GM23338 (cell line): ENCODE results near the gene GTPBP4. TPM values are rescaled to one million over a fixed set of nuclear protein-coding genes. Genes with fewer than 3 reads are reported as not detected.

Experiments used
- ATAC-seq: fragments of 200-7000 bp; cut with Tn5 transposase; 3 replicates; pipeline ENCODE4 v1.9.1; 2020
- DNase-seq: peaks from one replicate; pipeline ENCODE4 v3.0.0-alpha.2; 2015; ENCODE audit warnings: low spot score
- H2AFZ ChIP-seq: fragments of 200-600 bp; sonication (generic); 2 replicates; pipeline ENCODE4 v1.8.0; 2016; ENCODE audit warnings: antibody characterized with exemption, mild to moderate bottlenecking, moderate library complexity
- H3F3A ChIP-seq: fragments of 200-600 bp; sonication (generic); replicated peaks from 2 replicates; pipeline ENCODE4 v1.8.0; 2017; ENCODE audit warnings: antibody characterized with exemption, mixed run types, low read depth
- H3K27ac ChIP-seq: fragments of 200-600 bp; sonication (generic); 2 replicates; pipeline ENCODE4 v1.6.1; 2016; ENCODE audit warnings: low read depth
- H3K27me3 ChIP-seq: fragments of 200-600 bp; sonication (generic); 2 replicates; pipeline ENCODE4 v1.8.0; 2016; ENCODE audit warnings: mild to moderate bottlenecking, mixed run types, moderate library complexity; ENCODE audit not compliant: insufficient read depth
- H3K36me3 ChIP-seq: fragments of 200-600 bp; sonication (generic); 2 replicates; pipeline ENCODE4 v1.8.0; 2016; ENCODE audit warnings: mild to moderate bottlenecking; ENCODE audit not compliant: insufficient read depth
- H3K4me1 ChIP-seq: fragments of 200-600 bp; sonication (generic); 2 replicates; pipeline ENCODE4 v1.8.0; 2016; ENCODE audit warnings: mild to moderate bottlenecking, moderate library complexity; ENCODE audit not compliant: insufficient read depth
- H3K4me2 ChIP-seq: fragments of 200-600 bp; sonication (generic); 2 replicates; pipeline ENCODE4 v1.7.1; 2017; ENCODE audit warnings: mixed run types
- H3K4me3 ChIP-seq: fragments of 200-600 bp; sonication (generic); 2 replicates; pipeline ENCODE4 v1.6.1; 2016; ENCODE audit warnings: mixed run types
- H3K79me2 ChIP-seq: fragments of 200-600 bp; sonication (generic); replicated peaks from 2 replicates; pipeline ENCODE4 v1.8.0; 2017; ENCODE audit warnings: mild to moderate bottlenecking; ENCODE audit not compliant: insufficient read depth
- H3K9me2 ChIP-seq: fragments of 200-600 bp; sonication (generic); 2 replicates; pipeline ENCODE4 v1.8.0; 2017; ENCODE audit not compliant: insufficient read depth
- H4K20me1 ChIP-seq: fragments of 200-600 bp; sonication (generic); replicated peaks from 2 replicates; pipeline ENCODE4 v1.8.0; 2017; ENCODE audit warnings: mild to moderate bottlenecking; ENCODE audit not compliant: insufficient read depth
- H3K27ac Mint-ChIP-seq: 2 replicates; pipeline ENCODE4 v1.8.0; 2020; ENCODE audit warnings: inconsistent platforms, mild to moderate bottlenecking, moderate library complexity, mixed read lengths
- H3K27me3 Mint-ChIP-seq: 3 replicates; pipeline ENCODE4 v1.8.0; 2022; ENCODE audit warnings: low read depth, mild to moderate bottlenecking, moderate library complexity, mixed read lengths, inconsistent platforms; ENCODE audit not compliant: insufficient read depth, poor library complexity
- H3K36me3 Mint-ChIP-seq: 3 replicates; pipeline ENCODE4 v1.8.0; 2021; ENCODE audit warnings: low read depth, mild to moderate bottlenecking, inconsistent platforms, moderate library complexity, mixed read lengths
- H3K4me1 Mint-ChIP-seq: 3 replicates; pipeline ENCODE4 v1.8.0; 2020; ENCODE audit warnings: mild to moderate bottlenecking, inconsistent platforms, mixed read lengths
- H3K4me3 Mint-ChIP-seq: 3 replicates; pipeline ENCODE4 v1.8.0; 2021; ENCODE audit warnings: moderate library complexity, mild to moderate bottlenecking, inconsistent platforms, mixed read lengths
- H3K9me3 Mint-ChIP-seq: 3 replicates; pipeline ENCODE4 v1.8.0; 2020; ENCODE audit warnings: moderate library complexity, mild to moderate bottlenecking, inconsistent platforms, mixed read lengths
- CREB1 ChIP-seq: fragments of 250-450 bp; sonication (Bioruptor Pico); IDR thresholded peaks from 2 replicates; pipeline ENCODE4 v1.5.0; 2020; ENCODE audit warnings: low read depth, mild to moderate bottlenecking, moderate library complexity
- EZH2 ChIP-seq: fragments of 200-600 bp; sonication (generic); IDR thresholded peaks from one replicate; pipeline ENCODE4 v1.8.0; 2017; ENCODE audit warnings: antibody characterized with exemption, mild to moderate bottlenecking, low read depth; ENCODE audit not compliant: unreplicated experiment
- EZH2phosphoT487 ChIP-seq: fragments of 200-600 bp; sonication (generic); IDR thresholded peaks from one replicate; pipeline ENCODE4 v1.8.1; 2018; ENCODE audit warnings: antibody characterized with exemption; ENCODE audit not compliant: unreplicated experiment
- JUNB ChIP-seq: IDR thresholded peaks from one replicate; pipeline ENCODE4 v1.6.1; 2016; ENCODE audit warnings: antibody characterized with exemption; ENCODE audit not compliant: unreplicated experiment
- NANOG ChIP-seq: IDR thresholded peaks from 2 replicates; pipeline ENCODE4 v1.6.1; 2016; ENCODE audit warnings: antibody characterized with exemption, borderline replicate concordance
- POLR2AphosphoS5 ChIP-seq: IDR thresholded peaks from 2 replicates; pipeline ENCODE4 v1.6.1; 2016; ENCODE audit warnings: antibody characterized with exemption, low read depth
- REST ChIP-seq: IDR thresholded peaks from one replicate; pipeline ENCODE4 v1.6.1; 2018; ENCODE audit warnings: antibody characterized with exemption; ENCODE audit not compliant: unreplicated experiment
- STAT1 ChIP-seq: IDR thresholded peaks from one replicate; pipeline ENCODE4 v1.6.1; 2016; ENCODE audit warnings: antibody characterized with exemption; ENCODE audit not compliant: unreplicated experiment
- ZNF114 ChIP-seq: fragments of 250-450 bp; sonication (Bioruptor Pico); IDR thresholded peaks from 2 replicates; pipeline ENCODE4 v1.5.0; 2020; ENCODE audit warnings: mild to moderate bottlenecking, moderate library complexity
- ZNF331 ChIP-seq: fragments of 250-450 bp; sonication (Bioruptor Pico); IDR thresholded peaks from 2 replicates; pipeline ENCODE4 v1.5.0; 2020; ENCODE audit warnings: low read depth, mild to moderate bottlenecking, moderate library complexity
- polyA plus RNA-seq: library from polyadenylated mRNA; unstranded; fragments of >200 nt; fragmentation: Nextera tagmentation; extraction: Ambion mirVana; gene quantifications from 2 replicates; pipeline ENCODE4 v1.2.1, GENCODE V29; 2016
- total RNA-seq: library from RNA; depleted of rRNA; stranded (reverse); fragments of >200 nt; shearing (Covaris generic); gene quantifications from 2 replicates; pipeline ENCODE4 v1.2.3, GENCODE V29; 2014
- TF ChIP-seq, protein P1 (sequence below): fragments of 250-450 bp; sonication (Bioruptor Pico); IDR thresholded peaks from 2 replicates; pipeline ENCODE4 v1.5.0; 2020; ENCODE audit warnings: mild to moderate bottlenecking, moderate library complexity
- TF ChIP-seq, protein P2 (sequence below), 2 experiments: fragments of 200-600 bp in 1 of 2; sonication (generic) in 1 of 2; conservative IDR thresholded peaks; 2 replicates each; pipeline versions ENCODE4 v1.5.1 to v1.6.1; 2016 to 2017; ENCODE audit warnings: antibody characterized with exemption in 2 of 2, low read depth in 2 of 2, mild to moderate bottlenecking in 2 of 2, moderate library complexity in 1 of 2
- TF ChIP-seq, protein P3 (sequence below): IDR thresholded peaks from 2 replicates; pipeline ENCODE4 v1.6.1; 2016; ENCODE audit warnings: antibody characterized with exemption

Gene GTPBP4
- total and polyA plus RNA-seq, 2 experiments from 2014 or later, result 56.5 to 62.6 TPM

- DNase-seq (no peak), ATAC-seq (no peak)
- peaks cover 5% of the 10 kb centered on the region for H3K27me3 Mint-ChIP-seq
- Histone ChIP-seq H3K79me2 (no peaks in the 10 kb centered on the region), H3K27me3 (no peaks in the 10 kb centered on the region), H4K20me1 (no peaks in the 10 kb centered on the region), H3K27ac (no peak overlapping the region), H3K9me2 (no peaks in the 10 kb centered on the region), H2AFZ (no peak overlapping the region), H3K4me1 (no peaks in the 10 kb centered on the region), H3K4me3 (no peak overlapping the region), H3K4me2 (no peak overlapping the region), H3F3A (no peaks in the 10 kb centered on the region), H3K36me3 (no peaks in the 10 kb centered on the region)
- TF ChIP-seq STAT1 (no peak), POLR2AphosphoS5 (no peak), ZNF331 (CRISPR knock-in tag) (no peak), JUNB (no peak), NANOG (no peak), EZH2 (no peak), EZH2phosphoT487 (no peak), REST (no peak), CREB1 (CRISPR knock-in tag) (no peak), ZNF114 (CRISPR knock-in tag) (no peak)
- TF ChIP-seq, protein P1, sequence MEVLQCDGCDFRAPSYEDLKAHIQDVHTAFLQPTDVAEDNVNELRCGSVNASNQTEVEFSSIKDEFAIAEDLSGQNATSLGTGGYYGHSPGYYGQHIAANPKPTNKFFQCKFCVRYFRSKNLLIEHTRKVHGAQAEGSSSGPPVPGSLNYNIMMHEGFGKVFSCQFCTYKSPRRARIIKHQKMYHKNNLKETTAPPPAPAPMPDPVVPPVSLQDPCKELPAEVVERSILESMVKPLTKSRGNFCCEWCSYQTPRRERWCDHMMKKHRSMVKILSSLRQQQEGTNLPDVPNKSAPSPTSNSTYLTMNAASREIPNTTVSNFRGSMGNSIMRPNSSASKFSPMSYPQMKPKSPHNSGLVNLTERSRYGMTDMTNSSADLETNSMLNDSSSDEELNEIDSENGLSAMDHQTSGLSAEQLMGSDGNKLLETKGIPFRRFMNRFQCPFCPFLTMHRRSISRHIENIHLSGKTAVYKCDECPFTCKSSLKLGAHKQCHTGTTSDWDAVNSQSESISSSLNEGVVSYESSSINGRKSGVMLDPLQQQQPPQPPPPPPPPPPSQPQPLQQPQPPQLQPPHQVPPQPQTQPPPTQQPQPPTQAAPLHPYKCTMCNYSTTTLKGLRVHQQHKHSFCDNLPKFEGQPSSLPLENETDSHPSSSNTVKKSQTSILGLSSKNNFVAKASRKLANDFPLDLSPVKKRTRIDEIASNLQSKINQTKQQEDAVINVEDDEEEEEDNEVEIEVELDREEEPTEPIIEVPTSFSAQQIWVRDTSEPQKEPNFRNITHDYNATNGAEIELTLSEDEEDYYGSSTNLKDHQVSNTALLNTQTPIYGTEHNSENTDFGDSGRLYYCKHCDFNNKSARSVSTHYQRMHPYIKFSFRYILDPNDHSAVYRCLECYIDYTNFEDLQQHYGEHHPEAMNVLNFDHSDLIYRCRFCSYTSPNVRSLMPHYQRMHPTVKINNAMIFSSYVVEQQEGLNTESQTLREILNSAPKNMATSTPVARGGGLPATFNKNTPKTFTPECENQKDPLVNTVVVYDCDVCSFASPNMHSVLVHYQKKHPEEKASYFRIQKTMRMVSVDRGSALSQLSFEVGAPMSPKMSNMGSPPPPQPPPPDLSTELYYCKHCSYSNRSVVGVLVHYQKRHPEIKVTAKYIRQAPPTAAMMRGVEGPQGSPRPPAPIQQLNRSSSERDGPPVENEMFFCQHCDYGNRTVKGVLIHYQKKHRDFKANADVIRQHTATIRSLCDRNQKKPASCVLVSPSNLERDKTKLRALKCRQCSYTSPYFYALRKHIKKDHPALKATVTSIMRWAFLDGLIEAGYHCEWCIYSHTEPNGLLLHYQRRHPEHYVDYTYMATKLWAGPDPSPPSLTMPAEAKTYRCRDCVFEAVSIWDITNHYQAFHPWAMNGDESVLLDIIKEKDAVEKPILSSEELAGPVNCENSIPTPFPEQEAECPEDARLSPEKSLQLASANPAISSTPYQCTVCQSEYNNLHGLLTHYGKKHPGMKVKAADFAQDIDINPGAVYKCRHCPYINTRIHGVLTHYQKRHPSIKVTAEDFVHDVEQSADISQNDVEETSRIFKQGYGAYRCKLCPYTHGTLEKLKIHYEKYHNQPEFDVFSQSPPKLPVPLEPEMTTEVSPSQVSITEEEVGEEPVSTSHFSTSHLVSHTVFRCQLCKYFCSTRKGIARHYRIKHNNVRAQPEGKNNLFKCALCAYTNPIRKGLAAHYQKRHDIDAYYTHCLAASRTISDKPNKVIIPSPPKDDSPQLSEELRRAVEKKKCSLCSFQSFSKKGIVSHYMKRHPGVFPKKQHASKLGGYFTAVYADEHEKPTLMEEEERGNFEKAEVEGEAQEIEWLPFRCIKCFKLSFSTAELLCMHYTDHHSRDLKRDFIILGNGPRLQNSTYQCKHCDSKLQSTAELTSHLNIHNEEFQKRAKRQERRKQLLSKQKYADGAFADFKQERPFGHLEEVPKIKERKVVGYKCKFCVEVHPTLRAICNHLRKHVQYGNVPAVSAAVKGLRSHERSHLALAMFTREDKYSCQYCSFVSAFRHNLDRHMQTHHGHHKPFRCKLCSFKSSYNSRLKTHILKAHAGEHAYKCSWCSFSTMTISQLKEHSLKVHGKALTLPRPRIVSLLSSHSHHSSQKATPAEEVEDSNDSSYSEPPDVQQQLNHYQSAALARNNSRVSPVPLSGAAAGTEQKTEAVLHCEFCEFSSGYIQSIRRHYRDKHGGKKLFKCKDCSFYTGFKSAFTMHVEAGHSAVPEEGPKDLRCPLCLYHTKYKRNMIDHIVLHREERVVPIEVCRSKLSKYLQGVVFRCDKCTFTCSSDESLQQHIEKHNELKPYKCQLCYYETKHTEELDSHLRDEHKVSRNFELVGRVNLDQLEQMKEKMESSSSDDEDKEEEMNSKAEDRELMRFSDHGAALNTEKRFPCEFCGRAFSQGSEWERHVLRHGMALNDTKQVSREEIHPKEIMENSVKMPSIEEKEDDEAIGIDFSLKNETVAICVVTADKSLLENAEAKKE (CRISPR knock-in tag), result no peak
- TF ChIP-seq, protein P2, sequence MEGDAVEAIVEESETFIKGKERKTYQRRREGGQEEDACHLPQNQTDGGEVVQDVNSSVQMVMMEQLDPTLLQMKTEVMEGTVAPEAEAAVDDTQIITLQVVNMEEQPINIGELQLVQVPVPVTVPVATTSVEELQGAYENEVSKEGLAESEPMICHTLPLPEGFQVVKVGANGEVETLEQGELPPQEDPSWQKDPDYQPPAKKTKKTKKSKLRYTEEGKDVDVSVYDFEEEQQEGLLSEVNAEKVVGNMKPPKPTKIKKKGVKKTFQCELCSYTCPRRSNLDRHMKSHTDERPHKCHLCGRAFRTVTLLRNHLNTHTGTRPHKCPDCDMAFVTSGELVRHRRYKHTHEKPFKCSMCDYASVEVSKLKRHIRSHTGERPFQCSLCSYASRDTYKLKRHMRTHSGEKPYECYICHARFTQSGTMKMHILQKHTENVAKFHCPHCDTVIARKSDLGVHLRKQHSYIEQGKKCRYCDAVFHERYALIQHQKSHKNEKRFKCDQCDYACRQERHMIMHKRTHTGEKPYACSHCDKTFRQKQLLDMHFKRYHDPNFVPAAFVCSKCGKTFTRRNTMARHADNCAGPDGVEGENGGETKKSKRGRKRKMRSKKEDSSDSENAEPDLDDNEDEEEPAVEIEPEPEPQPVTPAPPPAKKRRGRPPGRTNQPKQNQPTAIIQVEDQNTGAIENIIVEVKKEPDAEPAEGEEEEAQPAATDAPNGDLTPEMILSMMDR (conservative IDR thresholded peaks at IDR 0.05; ENCODE audit: low read depth in 2 of 2), result no peak
- TF ChIP-seq, protein P3, sequence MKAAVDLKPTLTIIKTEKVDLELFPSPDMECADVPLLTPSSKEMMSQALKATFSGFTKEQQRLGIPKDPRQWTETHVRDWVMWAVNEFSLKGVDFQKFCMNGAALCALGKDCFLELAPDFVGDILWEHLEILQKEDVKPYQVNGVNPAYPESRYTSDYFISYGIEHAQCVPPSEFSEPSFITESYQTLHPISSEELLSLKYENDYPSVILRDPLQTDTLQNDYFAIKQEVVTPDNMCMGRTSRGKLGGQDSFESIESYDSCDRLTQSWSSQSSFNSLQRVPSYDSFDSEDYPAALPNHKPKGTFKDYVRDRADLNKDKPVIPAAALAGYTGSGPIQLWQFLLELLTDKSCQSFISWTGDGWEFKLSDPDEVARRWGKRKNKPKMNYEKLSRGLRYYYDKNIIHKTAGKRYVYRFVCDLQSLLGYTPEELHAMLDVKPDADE, result no peak
- H3K36me3 Mint-ChIP-seq, result peaks cover 2% of the 10 kb centered on the region; the same call in 2 of the 3 replicates
- no peak overlapping the region for H3K27ac Mint-ChIP-seq
- peaks cover 7% of the 10 kb centered on the region for H3K9me3 Mint-ChIP-seq
- peaks cover 11% of the 10 kb centered on the region for H3K4me1 Mint-ChIP-seq
- no peak overlapping the region for H3K4me3 Mint-ChIP-seq
Observed at GRCh38 chr10:971613-972012, 16.6 kb upstream of the GTPBP4 start.
